Tibial artery (tissue), 4 donors: Measurements from ENCODE around the gene DROSHA.

Experiments used
- DNase-seq, 2 donors: peaks; one replicate each; pipeline ENCODE4 v3.0.0-alpha.2; 2019
- H3K27ac ChIP-seq, 2 donors: fragments of 200-600 bp; sonication (generic) in 1 of 2; 1 replicate in 1 of 2; 2 replicates in 1 of 2; pipeline ENCODE4 v1.5.1; 2018 to 2019; ENCODE audit warnings: mild to moderate bottlenecking in 1 of 2
- H3K27me3 ChIP-seq, 2 donors: fragments of 200-600 bp; sonication (generic) in 1 of 2; one replicate each; pipeline versions ENCODE4 v1.5.1 to v1.6.0; 2016 to 2019
- H3K36me3 ChIP-seq, 3 donors: fragments of 200-600 bp; sonication (generic) in 2 of 3; one replicate each; pipeline ENCODE4 v1.5.1; 2016 to 2019; ENCODE audit warnings: mild to moderate bottlenecking in 2 of 3
- H3K4me1 ChIP-seq, 4 donors: fragments of 200-600 bp; sonication (generic) in 2 of 4; 1 replicate in 3 of 4; 2 replicates in 1 of 4; pipeline ENCODE4 v1.5.1; 2016 to 2019
- H3K4me3 ChIP-seq, 2 donors: fragments of 200-600 bp; sonication (generic) in 1 of 2; 1 replicate in 1 of 2; 2 replicates in 1 of 2; pipeline ENCODE4 v1.5.1; 2018 to 2019; ENCODE audit warnings: mild to moderate bottlenecking in 2 of 2
- H3K9me3 ChIP-seq, 3 donors: fragments of 200-600 bp; sonication (generic) in 1 of 3; one replicate each; pipeline ENCODE4 v1.5.1; 2016 to 2019
- CTCF ChIP-seq, 2 experiments: fragments of 200-600 bp in 1 of 2; fragments of 450-650 bp in 1 of 2; IDR thresholded peaks; one replicate each; pipeline ENCODE4 v1.5.1; 2017 to 2019; ENCODE audit warnings: antibody characterized with exemption in 2 of 2, mild to moderate bottlenecking in 1 of 2, moderate library complexity in 1 of 2
- intact Hi-C: fragments of 100-400 bp; cut with DNase I; formaldehyde crosslinking; loops from one replicate; pipeline ENCODE4 v1.15.0; 2023; ENCODE audit warnings: low total_unique reads

Gene DROSHA

GRCh38 chr5:31537851-31538250, 6.0 kb upstream of the DROSHA start:
- no peak for TF ChIP-seq CTCF (IDR thresholded peaks at IDR 0.05)
- H3K4me3 ChIP-seq: no peak overlapping the region
- DNase-seq: no peak
- H3K27me3 ChIP-seq: no peaks in the 10 kb centered on the region
- H3K27ac ChIP-seq: no peak overlapping the region
- intact Hi-C loops: no loop called here
- no peaks in the 10 kb centered on the region for H3K9me3 ChIP-seq
- peaks cover 47 to 83% (median 52%) of the 10 kb centered on the region in 3 donors for H3K36me3 ChIP-seq
- peaks cover 0 to 12% (median 11%) of the 10 kb centered on the region in 4 donors for H3K4me1 ChIP-seq

- H3K36me3 ChIP-seq: peaks cover 42 to 78% (median 52%) of the 10 kb centered on the region in 3 donors
- H3K9me3 ChIP-seq: no peaks in the 10 kb centered on the region
- no peak for DNase-seq
- no peak overlapping the region for H3K4me3 ChIP-seq
- TF ChIP-seq CTCF (IDR thresholded peaks at IDR 0.05): no peak
- no peak overlapping the region for H3K27ac ChIP-seq
- no peaks in the 10 kb centered on the region for H3K27me3 ChIP-seq
- intact Hi-C loops: no loop called here
- H3K4me1 ChIP-seq: peaks cover 0 to 14% (median 13%) of the 10 kb centered on the region in 4 donors
Observed at GRCh38 chr5:31537349-31537748, 5.5 kb upstream of the DROSHA start.

GRCh38 chr5:31536873-31537272, 5.0 kb upstream of the DROSHA start:
- no peaks in the 10 kb centered on the region for H3K9me3 ChIP-seq
- intact Hi-C loops: no loop called here
- DNase-seq: no peak
- H3K4me3 ChIP-seq: no peak overlapping the region
- no peak overlapping the region for H3K27ac ChIP-seq
- no peak for TF ChIP-seq CTCF (IDR thresholded peaks at IDR 0.05)
- no peaks in the 10 kb centered on the region for H3K27me3 ChIP-seq
- H3K4me1 ChIP-seq: peaks cover 0 to 14% (median 13%) of the 10 kb centered on the region in 4 donors
- peaks cover 37 to 74% (median 48%) of the 10 kb centered on the region in 3 donors for H3K36me3 ChIP-seq

- TF ChIP-seq CTCF (IDR thresholded peaks at IDR 0.05): no peak
- DNase-seq: no peak
- Histone ChIP-seq H3K9me3 (no peaks in the 10 kb centered on the region), H3K36me3 (peaks cover 25 to 51% (median 30%) of the 10 kb centered on the region in 3 donors), H3K4me3 (no peak overlapping the region), H3K27ac (no peak overlapping the region), H3K4me1 (peaks cover 0 to 31% (median 24%) of the 10 kb centered on the region in 4 donors), H3K27me3 (no peaks in the 10 kb centered on the region)
- intact Hi-C loops: no loop called here
Observed at GRCh38 chr5:31534527-31535046, 2.7 kb upstream of the DROSHA start.

GRCh38 chr5:31531543-31531887, 378 bp downstream of the DROSHA start:
- H3K36me3 ChIP-seq: peaks cover 30 to 50% (median 34%) of the 10 kb centered on the region in 3 donors
- TF ChIP-seq CTCF (IDR thresholded peaks at IDR 0.05): no peak
- peak overlapping the region; percentile 63 to 81 for H3K27ac ChIP-seq
- peak overlapping the region; percentile 79 to 80 for H3K4me3 ChIP-seq
- no peaks in the 10 kb centered on the region for H3K9me3 ChIP-seq
- no peak for DNase-seq
- intact Hi-C loops: no loop called here
- H3K27me3 ChIP-seq: no peaks in the 10 kb centered on the region
- H3K4me1 ChIP-seq: peaks cover 0 to 31% (median 24%) of the 10 kb centered on the region in 4 donors
